Smooth muscle cell (in vitro differentiated cells): ENCODE results near the gene ATP4B. TPM values are rescaled to one million over a fixed set of nuclear protein-coding genes. Genes with fewer than 3 reads are reported as not detected.

ENCODE experiments used
- DNase-seq: peaks from one replicate; lab custom pipeline; 2025; ENCODE audit not compliant: unreplicated experiment; lab: John Stamatoyannopoulos, UW
- H2AFZ ChIP-seq: fragments of 200-600 bp; sonication (generic); 2 replicates; pipeline ENCODE4 v1.6.0; 2016; ENCODE audit warnings: antibody characterized with exemption, low read depth, mild to moderate bottlenecking
- H3F3A ChIP-seq: fragments of 200-600 bp; sonication (generic); 2 replicates; pipeline ENCODE4 v1.6.0; 2017; ENCODE audit warnings: antibody characterized with exemption, low read depth
- H3K27ac ChIP-seq: fragments of 200-600 bp; sonication (generic); 2 replicates; pipeline ENCODE4 v1.5.1; 2016; ENCODE audit warnings: low read depth, mild to moderate bottlenecking
- H3K27me3 ChIP-seq: fragments of 200-600 bp; sonication (generic); 2 replicates; pipeline ENCODE4 v1.6.1; 2016; ENCODE audit warnings: low read depth, mild to moderate bottlenecking
- H3K36me3 ChIP-seq: fragments of 200-600 bp; sonication (generic); 2 replicates; pipeline ENCODE4 v1.5.1; 2016; ENCODE audit warnings: low read depth
- H3K4me1 ChIP-seq: fragments of 200-600 bp; sonication (generic); 2 replicates; pipeline ENCODE4 v1.5.1; 2016; ENCODE audit warnings: low read depth
- H3K4me2 ChIP-seq: fragments of 200-600 bp; sonication (generic); 2 replicates; pipeline ENCODE4 v1.6.0; 2016; ENCODE audit warnings: mild to moderate bottlenecking
- H3K4me3 ChIP-seq: fragments of 200-600 bp; sonication (generic); 2 replicates; pipeline ENCODE4 v1.5.1; 2016; ENCODE audit warnings: mild to moderate bottlenecking
- H3K79me2 ChIP-seq: fragments of 200-600 bp; sonication (generic); 2 replicates; pipeline ENCODE4 v1.6.0; 2016; ENCODE audit warnings: low read depth, mild to moderate bottlenecking
- H3K9ac ChIP-seq: fragments of 200-600 bp; sonication (generic); 2 replicates; pipeline ENCODE4 v1.6.0; 2016; ENCODE audit warnings: low read depth
- H3K9me3 ChIP-seq: fragments of 200-600 bp; sonication (generic); replicated peaks from 2 replicates; pipeline ENCODE4 v1.5.1; 2016; ENCODE audit warnings: low read depth
- H4K20me1 ChIP-seq: fragments of 200-600 bp; sonication (generic); 2 replicates; pipeline ENCODE4 v1.6.0; 2016; ENCODE audit warnings: low read depth
- CTCF ChIP-seq: fragments of 200-600 bp; sonication (generic); IDR thresholded peaks from 2 replicates; pipeline ENCODE4 v1.5.1; 2017; ENCODE audit warnings: borderline replicate concordance, mild to moderate bottlenecking, antibody characterized with exemption; ENCODE audit not compliant: insufficient read depth, poor library complexity, severe bottlenecking
- WGBS: methylation state at CpG from one replicate; pipeline ENCODE4 v1.1.7; 2016; ENCODE audit warnings: low lambda C conversion rate; 5-methylcytosine and 5-hydroxymethylcytosine counted together
- polyA plus RNA-seq: library from polyadenylated mRNA; unstranded; fragments of >200 nt; fragmentation: Nextera tagmentation; extraction: Ambion mirVana; gene quantifications from 2 replicates; pipeline ENCODE4 v1.2.1, GENCODE V29; 2016
- total RNA-seq: library from RNA; depleted of rRNA; stranded (reverse); fragments of >200 nt; gene quantifications from 2 replicates; pipeline ENCODE4 v1.2.3, GENCODE V29; 2014

The ATP4B gene
- total and polyA plus RNA-seq, 2 experiments from 2014 or later = not detected

- Histone ChIP-seq H3K4me3 (no peak overlapping the region), H3K27me3 (no peaks in the 10 kb centered on the region), H3F3A (no peaks in the 10 kb centered on the region), H3K36me3 (no peaks in the 10 kb centered on the region), H3K9ac (no peak overlapping the region), H3K79me2 (no peaks in the 10 kb centered on the region), H3K9me3 (no peaks in the 10 kb centered on the region), H3K4me1 (no peaks in the 10 kb centered on the region), H2AFZ (no peak overlapping the region), H4K20me1 (no peaks in the 10 kb centered on the region), H3K27ac (no peak overlapping the region), H3K4me2 (no peak overlapping the region)
- WGBS = 92% methylated on average over 26 of the region's 29 CpGs
- DNase-seq = no peak
- no peak for TF ChIP-seq CTCF
Measured at GRCh38 chr13:113667771-113668490, 9.9 kb upstream of the ATP4B start.

GRCh38 chr13:113666951-113667701, 9.1 kb upstream of the ATP4B start, which contains the start of gene GRK1:
GRK1 (plus strand) TSS chr13:113667219; CDS start chr13:113667387, 168 bp downstream.
- no peak within 1 kb of the TSS for H3K27ac ChIP-seq
- no peak for TF ChIP-seq CTCF
- no peak for DNase-seq
- no peak within 1 kb of the TSS for H3K4me2 ChIP-seq
- H4K20me1 ChIP-seq = no peaks in the 10 kb centered on the region
- H3K79me2 ChIP-seq = no peaks in the 10 kb centered on the region
- no peak within 1 kb of the TSS for H3K9ac ChIP-seq
- no peaks in the 10 kb centered on the region for H3F3A ChIP-seq
- no peak within 1 kb of the TSS for H3K4me3 ChIP-seq
- no peaks in the 10 kb centered on the region for H3K36me3 ChIP-seq
- H2AFZ ChIP-seq = no peak within 1 kb of the TSS
- no peaks in the 10 kb centered on the region for H3K4me1 ChIP-seq
- H3K9me3 ChIP-seq = no peaks in the 10 kb centered on the region
- WGBS = 92% methylated on average over 31 of the region's 32 CpGs
- no peaks in the 10 kb centered on the region for H3K27me3 ChIP-seq

GRCh38 chr13:113666329-113666670, 8.3 kb upstream of the ATP4B start:
- DNase-seq = no peak
- Histone ChIP-seq H3K79me2 (no peaks in the 10 kb centered on the region), H3F3A (no peaks in the 10 kb centered on the region), H3K4me2 (no peak overlapping the region), H3K36me3 (no peaks in the 10 kb centered on the region), H3K27me3 (no peaks in the 10 kb centered on the region), H2AFZ (no peak overlapping the region), H3K9me3 (no peaks in the 10 kb centered on the region), H3K4me3 (no peak overlapping the region), H4K20me1 (no peaks in the 10 kb centered on the region), H3K9ac (no peak overlapping the region), H3K27ac (no peak overlapping the region), H3K4me1 (no peaks in the 10 kb centered on the region)
- TF ChIP-seq CTCF = no peak
- 92% methylated on average over 2 of the region's 2 CpGs for WGBS
